ENCODE data around the gene PTPN5. TPM values are rescaled to one million over a fixed set of nuclear protein-coding genes. Genes with fewer than 3 reads are reported as not detected.

The PTPN5 gene
- not detected in 2 replicates for total RNA-seq

DNA sequence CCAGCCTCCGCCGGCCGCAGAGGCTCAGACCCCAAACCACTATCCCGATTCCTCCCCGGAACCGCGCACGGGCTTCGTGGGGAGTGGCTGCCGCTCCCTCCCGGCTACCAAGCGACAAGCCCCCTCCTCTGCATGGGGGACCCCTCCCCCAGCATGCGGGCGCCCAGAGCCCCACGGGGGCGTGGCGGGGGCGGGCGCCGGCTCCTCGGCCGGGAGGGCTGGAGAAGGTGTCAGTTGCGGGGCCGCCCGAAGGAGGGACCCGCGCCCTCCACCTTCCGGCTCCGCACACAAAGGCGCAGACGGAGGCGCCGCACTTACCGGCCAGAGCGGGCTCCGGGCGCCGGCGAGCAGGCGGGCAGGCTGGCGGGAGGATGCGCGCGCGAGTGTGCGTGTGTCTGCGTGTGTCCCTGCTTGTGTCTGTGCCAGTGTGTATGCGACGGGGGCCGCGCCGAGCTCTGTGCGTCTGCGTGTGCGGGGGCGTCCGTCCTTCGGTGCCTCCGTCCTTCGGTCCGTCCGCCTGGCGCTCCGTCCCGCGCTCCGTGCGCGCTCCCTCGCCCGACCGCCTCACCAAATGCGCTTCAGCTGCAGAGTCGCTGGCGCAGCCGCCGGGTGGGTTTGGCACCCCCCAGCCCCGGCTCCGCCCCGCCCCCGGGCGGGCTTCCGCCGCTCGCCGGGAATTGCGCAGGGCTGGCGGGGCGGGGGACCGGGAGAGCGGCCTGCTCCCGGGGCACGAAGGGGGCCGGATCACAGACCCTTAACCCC, at the start of gene PTPN5:
Gene PTPN5 (minus strand): TSS at position 592 of the 762 bp plus-strand sequence. CDS start 19,840 bp downstream, outside the sequence.

GRCh38 chr11:18726040-18726439, 65.6 kb downstream of the PTPN5 start, which contains the start of gene IGSF22:
TSS of gene IGSF22 (minus strand) at chr11:18726188. CDS start at chr11:18724236, 1,952 bp downstream.

DNA sequence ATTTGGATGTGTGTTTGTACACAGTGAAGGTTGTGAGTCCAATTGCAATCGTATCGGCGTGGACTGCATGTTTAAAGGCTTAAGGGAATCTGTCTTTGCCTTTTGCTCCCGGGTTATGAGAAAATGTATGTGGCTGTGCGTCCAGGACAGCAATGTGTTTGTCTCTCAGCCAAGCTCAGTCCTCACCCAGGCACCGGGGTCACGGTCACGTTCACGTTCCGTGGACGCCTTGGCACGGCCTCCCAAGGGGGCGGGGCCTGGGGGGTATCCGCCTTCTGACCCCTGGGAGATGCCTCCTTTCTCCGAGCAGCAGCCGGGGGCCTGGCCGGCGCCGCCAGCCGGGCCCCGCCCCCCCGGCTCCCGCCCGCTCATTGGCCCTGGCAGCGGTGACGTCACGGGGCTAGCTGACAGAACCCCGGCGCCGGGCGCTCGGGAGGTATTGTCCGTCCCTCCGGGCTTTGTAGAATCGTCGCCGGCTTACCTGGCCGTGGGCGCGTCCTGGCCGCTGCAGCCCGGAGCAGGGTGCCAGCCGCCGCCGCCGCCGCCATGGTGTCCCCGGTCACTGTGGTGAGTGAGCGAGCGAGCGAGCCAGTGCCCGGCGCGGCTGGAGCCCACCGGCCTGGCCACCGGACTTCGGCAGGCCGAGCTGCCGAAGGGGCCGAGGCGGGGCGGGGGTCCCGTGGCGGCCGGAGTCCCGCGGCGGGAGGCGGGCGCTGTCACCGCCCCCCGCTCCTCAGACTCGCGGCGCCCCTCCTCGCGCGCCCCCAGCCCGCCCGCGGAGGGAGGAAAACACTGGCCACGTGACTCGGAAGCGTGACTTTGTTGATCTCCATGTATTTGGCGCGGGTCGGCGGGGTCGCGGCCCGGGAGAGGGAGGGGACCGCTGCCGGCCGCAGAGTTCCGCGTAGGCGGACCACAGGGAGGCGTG, 93.0 kb downstream of the PTPN5 start, which contains the start of gene TMEM86A:
Gene TMEM86A (plus strand): TSS at position 439 of the 928 bp plus-strand sequence. CDS start 108 bp downstream, at position 547.

Other genes starting within 250 kb of the PTPN5 start
- gene UEVLD, start 203.1 kb downstream of the PTPN5 start, total RNA-seq, result 15.4 and 21.2 TPM in 2 replicates
- gene MISFA, start 192.0 kb downstream of the PTPN5 start, total RNA-seq, result 0.42 and 0.85 TPM in 2 replicates
- gene SPTY2D1, start 157.5 kb downstream of the PTPN5 start, total RNA-seq, result 9.7 and 18.4 TPM in 2 replicates
- gene TMEM86A, start 93.0 kb downstream of the PTPN5 start, total RNA-seq, result 1.2 and 1.3 TPM in 2 replicates
- gene IGSF22, start 65.6 kb downstream of the PTPN5 start, total RNA-seq, result 0.21 TPM in 1 of 2 replicates, not detected in the other
- gene MRGPRX1, start 147.6 kb upstream of the PTPN5 start, total RNA-seq, result not detected in 2 replicates